ENCODE results near the gene NELL1. TPM values are rescaled to one million over a fixed set of nuclear protein-coding genes. Genes with fewer than 3 reads are reported as not detected.

Gene NELL1
- total and polyA plus RNA-seq, 2 donors (not counting 1 experiment from before 2014, with no cell fraction given) = not detected

DNA sequence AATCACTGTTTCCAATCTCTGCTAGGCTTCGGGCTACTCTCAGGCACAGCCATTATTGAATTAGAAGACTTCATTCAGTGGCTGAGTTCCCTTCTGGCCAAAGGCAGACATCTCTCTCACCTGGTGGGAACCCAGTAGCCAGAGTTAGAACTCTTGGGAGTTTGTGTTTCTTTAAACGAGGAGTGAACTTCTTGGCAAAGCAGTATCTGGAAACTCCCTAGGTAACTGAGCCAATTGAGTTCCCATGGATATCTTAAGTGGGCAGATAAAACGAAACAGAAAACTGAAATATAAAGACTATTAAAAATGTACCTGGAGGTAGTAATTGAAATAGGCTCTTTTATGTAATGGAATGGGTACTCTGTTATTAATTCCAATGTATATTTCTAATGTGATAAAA is 125.6 kb downstream of the NELL1 start:
- Histone ChIP-seq H3K9ac (ENCODE audit: insufficient read depth, low read length) (no peak overlapping the region), H3K4me2 (ENCODE audit: extremely low read depth, insufficient read depth, low read length) (no peak overlapping the region), H2AFZ (ENCODE audit: low read length) (no peak overlapping the region), H3K27me3 (ENCODE audit: control insufficient read depth, insufficient read depth, low read length) (no peaks in the 10 kb centered on the region), H3K36me3 (ENCODE audit: control insufficient read depth, insufficient read depth, low read length) (no peaks in the 10 kb centered on the region), H3K79me2 (ENCODE audit: control insufficient read depth, insufficient read depth, low read length) (no peaks in the 10 kb centered on the region), H4K20me1 (ENCODE audit: control insufficient read depth, extremely low read depth, insufficient read depth, low read length) (no peaks in the 10 kb centered on the region), H3K4me3 (replicated peaks in 1 of 4; ENCODE audit: control extremely low read depth in 1 of 4, insufficient read depth in 1 of 4, low read depth in 3 of 4, low read length in 4 of 4) (no peak overlapping the region), H3K4me1 (ENCODE audit: control insufficient read depth, extremely low read depth, insufficient read depth, low read length) (no peaks in the 10 kb centered on the region), H3K27ac (ENCODE audit: insufficient read depth, low read length) (no peak overlapping the region), H3K9me3 (ENCODE audit: control insufficient read depth, insufficient read depth, low read depth, low read length) (no peaks in the 10 kb centered on the region)
- DNase-seq (ENCODE audit: low read depth in 2 of 2) = no peak
- TF ChIP-seq EZH2 (IDR thresholded peaks at IDR 0.05; ENCODE audit: low read length, missing control alignments) = no peak
- TF ChIP-seq, protein P1, sequence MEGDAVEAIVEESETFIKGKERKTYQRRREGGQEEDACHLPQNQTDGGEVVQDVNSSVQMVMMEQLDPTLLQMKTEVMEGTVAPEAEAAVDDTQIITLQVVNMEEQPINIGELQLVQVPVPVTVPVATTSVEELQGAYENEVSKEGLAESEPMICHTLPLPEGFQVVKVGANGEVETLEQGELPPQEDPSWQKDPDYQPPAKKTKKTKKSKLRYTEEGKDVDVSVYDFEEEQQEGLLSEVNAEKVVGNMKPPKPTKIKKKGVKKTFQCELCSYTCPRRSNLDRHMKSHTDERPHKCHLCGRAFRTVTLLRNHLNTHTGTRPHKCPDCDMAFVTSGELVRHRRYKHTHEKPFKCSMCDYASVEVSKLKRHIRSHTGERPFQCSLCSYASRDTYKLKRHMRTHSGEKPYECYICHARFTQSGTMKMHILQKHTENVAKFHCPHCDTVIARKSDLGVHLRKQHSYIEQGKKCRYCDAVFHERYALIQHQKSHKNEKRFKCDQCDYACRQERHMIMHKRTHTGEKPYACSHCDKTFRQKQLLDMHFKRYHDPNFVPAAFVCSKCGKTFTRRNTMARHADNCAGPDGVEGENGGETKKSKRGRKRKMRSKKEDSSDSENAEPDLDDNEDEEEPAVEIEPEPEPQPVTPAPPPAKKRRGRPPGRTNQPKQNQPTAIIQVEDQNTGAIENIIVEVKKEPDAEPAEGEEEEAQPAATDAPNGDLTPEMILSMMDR (conservative IDR thresholded peaks at IDR 0.05 in 1 of 2, IDR thresholded peaks at IDR 0.05 in 1 of 2; ENCODE audit: low read depth in 1 of 2, low read length in 2 of 2) = no peak

DNA sequence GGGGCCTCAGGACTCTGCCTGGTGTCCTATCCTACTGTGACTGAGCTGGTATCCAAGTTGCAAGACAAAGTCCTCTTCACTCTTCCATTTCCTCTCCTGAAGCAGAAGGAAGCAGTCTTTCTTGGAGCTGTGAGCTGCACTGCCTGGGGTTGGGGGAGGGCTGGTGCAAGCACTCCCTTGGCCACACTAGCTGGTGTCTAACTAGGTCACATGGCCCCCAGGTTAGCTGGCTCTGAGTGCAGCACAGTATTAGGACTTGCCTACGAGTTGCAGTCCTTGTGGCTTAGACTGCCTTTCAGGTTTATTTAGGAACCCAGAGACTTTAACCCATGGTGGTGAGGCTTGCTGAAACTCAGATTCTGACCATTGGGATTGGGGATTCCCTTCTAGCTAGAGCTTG is 138.9 kb downstream of the NELL1 start:
- H3K4me2 ChIP-seq (ENCODE audit: extremely low read depth, insufficient read depth, low read length) = no peak overlapping the region
- no peak overlapping the region for H3K4me3 ChIP-seq (replicated peaks in 1 of 4; ENCODE audit: control extremely low read depth in 1 of 4, insufficient read depth in 1 of 4, low read depth in 3 of 4, low read length in 4 of 4)
- TF ChIP-seq, protein P1 (conservative IDR thresholded peaks at IDR 0.05 in 1 of 2, IDR thresholded peaks at IDR 0.05 in 1 of 2; ENCODE audit: low read depth in 1 of 2, low read length in 2 of 2) = no peak
- TF ChIP-seq EZH2 (IDR thresholded peaks at IDR 0.05; ENCODE audit: low read length, missing control alignments) = no peak
- no peak for DNase-seq (ENCODE audit: low read depth in 2 of 2)
- H3K79me2 ChIP-seq (ENCODE audit: control insufficient read depth, insufficient read depth, low read length) = no peaks in the 10 kb centered on the region
- no peak overlapping the region for H3K27ac ChIP-seq (ENCODE audit: insufficient read depth, low read length)
- no peak overlapping the region for H3K9ac ChIP-seq (ENCODE audit: insufficient read depth, low read length)
- no peaks in the 10 kb centered on the region for H3K4me1 ChIP-seq (ENCODE audit: control insufficient read depth, extremely low read depth, insufficient read depth, low read length)
- no peak overlapping the region for H2AFZ ChIP-seq (ENCODE audit: low read length)
- no peaks in the 10 kb centered on the region for H3K27me3 ChIP-seq (ENCODE audit: control insufficient read depth, insufficient read depth, low read length)
- no peaks in the 10 kb centered on the region for H3K36me3 ChIP-seq (ENCODE audit: control insufficient read depth, insufficient read depth, low read length)
- H3K9me3 ChIP-seq (ENCODE audit: control insufficient read depth, insufficient read depth, low read depth, low read length) = no peaks in the 10 kb centered on the region
- H4K20me1 ChIP-seq (ENCODE audit: control insufficient read depth, extremely low read depth, insufficient read depth, low read length) = no peaks in the 10 kb centered on the region

DNA sequence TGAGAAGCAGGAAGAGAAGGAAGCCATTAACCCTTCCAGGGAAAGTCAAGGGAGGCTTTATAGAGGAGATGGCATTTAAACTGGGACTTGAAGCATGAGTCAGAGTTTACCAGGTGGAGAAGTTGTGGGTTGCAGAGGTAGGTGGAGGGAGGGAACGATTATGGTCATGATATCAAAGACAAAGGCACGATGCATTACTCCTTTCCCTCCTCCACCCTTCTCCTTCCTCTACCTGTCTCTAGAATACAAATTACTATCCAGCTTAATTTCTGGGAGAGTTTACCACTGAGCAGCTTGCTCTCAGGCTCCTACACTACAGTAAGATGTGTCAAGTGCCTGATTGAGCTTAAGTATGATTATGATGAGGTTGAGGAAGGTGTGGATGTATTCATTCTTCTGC is 151.7 kb downstream of the NELL1 start:
- Histone ChIP-seq H3K4me1 (ENCODE audit: control insufficient read depth, extremely low read depth, insufficient read depth, low read length) (no peaks in the 10 kb centered on the region), H3K9ac (ENCODE audit: insufficient read depth, low read length) (no peak overlapping the region), H4K20me1 (ENCODE audit: control insufficient read depth, extremely low read depth, insufficient read depth, low read length) (no peaks in the 10 kb centered on the region), H3K27ac (ENCODE audit: insufficient read depth, low read length) (no peak overlapping the region), H3K79me2 (ENCODE audit: control insufficient read depth, insufficient read depth, low read length) (no peaks in the 10 kb centered on the region), H3K27me3 (ENCODE audit: control insufficient read depth, insufficient read depth, low read length) (no peaks in the 10 kb centered on the region), H3K9me3 (ENCODE audit: control insufficient read depth, insufficient read depth, low read depth, low read length) (no peaks in the 10 kb centered on the region), H3K36me3 (ENCODE audit: control insufficient read depth, insufficient read depth, low read length) (no peaks in the 10 kb centered on the region), H3K4me2 (ENCODE audit: extremely low read depth, insufficient read depth, low read length) (no peak overlapping the region), H3K4me3 (replicated peaks in 1 of 4; ENCODE audit: control extremely low read depth in 1 of 4, insufficient read depth in 1 of 4, low read depth in 3 of 4, low read length in 4 of 4) (no peak overlapping the region), H2AFZ (ENCODE audit: low read length) (no peak overlapping the region)
- no peak for DNase-seq (ENCODE audit: low read depth in 2 of 2)
- TF ChIP-seq EZH2 (IDR thresholded peaks at IDR 0.05; ENCODE audit: low read length, missing control alignments) = no peak
- TF ChIP-seq, protein P1 (conservative IDR thresholded peaks at IDR 0.05 in 1 of 2, IDR thresholded peaks at IDR 0.05 in 1 of 2; ENCODE audit: low read depth in 1 of 2, low read length in 2 of 2) = no peak
